PC-9 (cell line): ENCODE data around the gene LRRK1. TPM values are rescaled to one million over a fixed set of nuclear protein-coding genes. Genes with fewer than 3 reads are reported as not detected.

Experiments used
- BruUV-seq: library from RNA; stranded (reverse); fragments of 400-500 nt; replicated peaks from 2 replicates; lab custom pipeline; 2021; lab: Mats Ljungman, UMichigan
- CTCF ChIA-PET: fragments of 300-600 bp; sonication (Branson Sonifier 250); formaldehyde crosslinking; loops from one replicate; lab custom pipeline; 2022; ENCODE audit warnings: antibody characterized with exemption; lab: Charles Lee
- POLR2A ChIA-PET: fragments of 300-600 bp; sonication (Branson Sonifier 250); formaldehyde crosslinking; loops from one replicate; lab custom pipeline; 2022; ENCODE audit warnings: antibody characterized with exemption; ENCODE audit not compliant: unreplicated experiment; lab: Charles Lee
- DNase-seq, 2 experiments: peaks; one replicate each; pipeline versions ENCODE4 v3.0.0 to v3.0.0-alpha.2; 2015 to 2022; ENCODE audit warnings: mixed read lengths in 1 of 2
- H2AFZ ChIP-seq: fragments of 200-600 bp; sonication (generic); 2 replicates; pipeline ENCODE4 v1.8.1; 2017; ENCODE audit warnings: antibody characterized with exemption
- H3F3A ChIP-seq: fragments of 200-600 bp; sonication (generic); 2 replicates; pipeline ENCODE4 v1.8.1; 2017; ENCODE audit warnings: antibody characterized with exemption, mild to moderate bottlenecking, low read depth; ENCODE audit not compliant: insufficient read depth
- H3K27ac ChIP-seq: fragments of 200-600 bp; sonication (generic); 2 replicates; pipeline ENCODE4 v1.6.1; 2016; ENCODE audit warnings: mixed run types
- H3K27me3 ChIP-seq: fragments of 200-600 bp; sonication (generic); 2 replicates; pipeline ENCODE4 v1.6.1; 2016; ENCODE audit warnings: low read depth, mixed run types; ENCODE audit not compliant: insufficient read depth
- H3K36me3 ChIP-seq: fragments of 200-600 bp; sonication (generic); 2 replicates; pipeline ENCODE4 v1.6.1; 2016; ENCODE audit warnings: low read depth, mixed run types
- H3K4me1 ChIP-seq: fragments of 200-600 bp; sonication (generic); replicated peaks from 2 replicates; pipeline ENCODE4 v1.6.1; 2016; ENCODE audit warnings: mixed run types; ENCODE audit not compliant: insufficient read depth
- H3K4me2 ChIP-seq: fragments of 200-600 bp; sonication (generic); 2 replicates; pipeline ENCODE4 v1.6.1; 2017; ENCODE audit warnings: mixed run types
- H3K4me3 ChIP-seq: fragments of 200-600 bp; sonication (generic); 2 replicates; pipeline ENCODE4 v1.6.1; 2016; ENCODE audit warnings: mixed run types
- H3K79me2 ChIP-seq: fragments of 200-600 bp; sonication (generic); 2 replicates; pipeline ENCODE4 v1.6.1; 2017; ENCODE audit warnings: low read depth, mixed run types
- H3K9me2 ChIP-seq: fragments of 200-600 bp; sonication (generic); 2 replicates; pipeline ENCODE4 v1.8.1; 2017; ENCODE audit warnings: mild to moderate bottlenecking; ENCODE audit not compliant: insufficient read depth
- H3K9me3 ChIP-seq: fragments of 200-600 bp; sonication (generic); 2 replicates; pipeline ENCODE4 v1.8.1; 2016; ENCODE audit warnings: low read depth; ENCODE audit not compliant: insufficient read depth
- H4K20me1 ChIP-seq: fragments of 200-600 bp; sonication (generic); 2 replicates; pipeline ENCODE4 v1.8.1; 2017; ENCODE audit not compliant: insufficient read depth
- EZH2 ChIP-seq: fragments of 200-600 bp; sonication (generic); IDR thresholded peaks from 2 replicates; pipeline ENCODE4 v1.8.0; 2017; ENCODE audit warnings: antibody characterized with exemption, low read depth
- intact Hi-C: fragments of 100-400 bp; cut with micrococcal nuclease; formaldehyde crosslinking; loops from one replicate; pipeline ENCODE4 v1.10.0; 2022; ENCODE audit not compliant: unreplicated experiment
- total RNA-seq: library from RNA; stranded (reverse); gene quantifications from 2 replicates; pipeline ENCODE4 v1.2.3, GENCODE V29; 2021
- TF ChIP-seq, protein P1 (sequence below): fragments of 200-600 bp; sonication (generic); conservative IDR thresholded peaks from 2 replicates; pipeline ENCODE4 v1.6.1; 2017; ENCODE audit warnings: mixed run types, antibody characterized with exemption, mild to moderate bottlenecking, moderate library complexity

The LRRK1 gene
- total RNA-seq, 1 experiment from 2014 or later = 15.7 TPM

DNA sequence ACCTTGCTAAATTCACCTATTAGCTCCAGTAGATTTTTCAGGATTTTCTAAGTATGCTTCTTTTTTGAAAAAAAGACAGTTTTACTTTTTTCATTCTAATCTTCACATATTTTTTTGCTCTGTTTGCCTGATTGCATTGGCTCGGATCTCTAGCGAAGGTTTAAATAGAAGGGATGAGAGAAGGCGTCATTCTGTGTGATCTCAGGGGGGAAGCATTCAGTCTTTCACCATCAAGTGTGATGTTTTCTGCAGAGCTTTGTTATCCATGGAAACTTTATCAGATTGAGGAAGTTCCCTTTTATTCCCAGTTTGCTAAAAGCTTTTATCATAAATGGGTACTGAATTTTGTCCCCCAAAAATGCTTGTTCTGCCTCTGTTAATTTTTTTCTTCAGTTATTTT is 120.3 kb downstream of the LRRK1 start:
- DNase-seq = no peak
- H3K9me3 ChIP-seq = no peaks in the 10 kb centered on the region; the same call in none of the 2 replicates
- H2AFZ ChIP-seq = no peak overlapping the region
- H3F3A ChIP-seq = peaks cover 5% of the 10 kb centered on the region; the same call in 1 of the 2 replicates
- H3K27ac ChIP-seq = no peak overlapping the region
- H3K9me2 ChIP-seq = no peaks in the 10 kb centered on the region
- H3K36me3 ChIP-seq = peaks cover 5% of the 10 kb centered on the region; the same call in 1 of the 2 replicates
- H3K4me3 ChIP-seq = no peak overlapping the region
- CTCF ChIA-PET = no interaction called here
- intact Hi-C loops = no loop called here
- TF ChIP-seq, protein P1, sequence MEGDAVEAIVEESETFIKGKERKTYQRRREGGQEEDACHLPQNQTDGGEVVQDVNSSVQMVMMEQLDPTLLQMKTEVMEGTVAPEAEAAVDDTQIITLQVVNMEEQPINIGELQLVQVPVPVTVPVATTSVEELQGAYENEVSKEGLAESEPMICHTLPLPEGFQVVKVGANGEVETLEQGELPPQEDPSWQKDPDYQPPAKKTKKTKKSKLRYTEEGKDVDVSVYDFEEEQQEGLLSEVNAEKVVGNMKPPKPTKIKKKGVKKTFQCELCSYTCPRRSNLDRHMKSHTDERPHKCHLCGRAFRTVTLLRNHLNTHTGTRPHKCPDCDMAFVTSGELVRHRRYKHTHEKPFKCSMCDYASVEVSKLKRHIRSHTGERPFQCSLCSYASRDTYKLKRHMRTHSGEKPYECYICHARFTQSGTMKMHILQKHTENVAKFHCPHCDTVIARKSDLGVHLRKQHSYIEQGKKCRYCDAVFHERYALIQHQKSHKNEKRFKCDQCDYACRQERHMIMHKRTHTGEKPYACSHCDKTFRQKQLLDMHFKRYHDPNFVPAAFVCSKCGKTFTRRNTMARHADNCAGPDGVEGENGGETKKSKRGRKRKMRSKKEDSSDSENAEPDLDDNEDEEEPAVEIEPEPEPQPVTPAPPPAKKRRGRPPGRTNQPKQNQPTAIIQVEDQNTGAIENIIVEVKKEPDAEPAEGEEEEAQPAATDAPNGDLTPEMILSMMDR = no peak
- no peak for TF ChIP-seq EZH2
- H3K79me2 ChIP-seq = no peaks in the 10 kb centered on the region
- no peaks in the 10 kb centered on the region for H3K27me3 ChIP-seq
- H4K20me1 ChIP-seq = no peaks in the 10 kb centered on the region
- no TSS peak for BruUV-seq
- POLR2A ChIA-PET = no interaction called here
- no peak overlapping the region for H3K4me2 ChIP-seq
- no peaks in the 10 kb centered on the region for H3K4me1 ChIP-seq

DNA sequence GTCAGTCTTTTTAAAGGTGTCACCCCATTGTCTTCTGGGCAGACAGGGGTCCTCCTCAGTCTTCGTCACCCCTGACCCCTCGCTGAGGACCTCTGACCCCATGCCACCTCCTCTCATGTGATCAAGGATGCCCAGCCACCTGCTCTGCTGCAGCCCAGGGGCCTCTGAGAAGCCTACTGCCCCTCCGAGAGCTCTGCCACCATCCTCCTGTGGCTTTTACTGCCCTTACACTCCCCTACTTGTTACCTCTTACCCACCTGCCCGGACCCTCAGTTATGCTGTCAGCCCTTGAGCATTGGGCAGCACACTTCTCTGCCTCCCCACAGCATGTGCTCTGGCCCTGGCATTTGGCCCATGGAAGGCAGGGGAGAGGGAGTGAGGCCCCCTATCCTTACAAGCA is 123.2 kb downstream of the LRRK1 start:
- ChIA-PET CTCF (no interaction called here), POLR2A (no interaction called here)
- H3K4me2 ChIP-seq = no peak overlapping the region
- no peaks in the 10 kb centered on the region for H3K36me3 ChIP-seq
- no peak overlapping the region for H2AFZ ChIP-seq
- intact Hi-C loops = no loop called here
- DNase-seq = no peak
- no peak overlapping the region for H3K4me3 ChIP-seq
- peaks cover 5% of the 10 kb centered on the region; the same call in 1 of the 2 replicates for H3F3A ChIP-seq
- H3K27ac ChIP-seq = no peak overlapping the region
- no peaks in the 10 kb centered on the region for H4K20me1 ChIP-seq
- TF ChIP-seq, protein P1 = no peak
- TF ChIP-seq EZH2 = no peak
- H3K9me2 ChIP-seq = no peaks in the 10 kb centered on the region
- no peaks in the 10 kb centered on the region for H3K27me3 ChIP-seq
- H3K79me2 ChIP-seq = no peaks in the 10 kb centered on the region
- BruUV-seq = no TSS peak
- no peaks in the 10 kb centered on the region for H3K9me3 ChIP-seq
- no peaks in the 10 kb centered on the region for H3K4me1 ChIP-seq

DNA sequence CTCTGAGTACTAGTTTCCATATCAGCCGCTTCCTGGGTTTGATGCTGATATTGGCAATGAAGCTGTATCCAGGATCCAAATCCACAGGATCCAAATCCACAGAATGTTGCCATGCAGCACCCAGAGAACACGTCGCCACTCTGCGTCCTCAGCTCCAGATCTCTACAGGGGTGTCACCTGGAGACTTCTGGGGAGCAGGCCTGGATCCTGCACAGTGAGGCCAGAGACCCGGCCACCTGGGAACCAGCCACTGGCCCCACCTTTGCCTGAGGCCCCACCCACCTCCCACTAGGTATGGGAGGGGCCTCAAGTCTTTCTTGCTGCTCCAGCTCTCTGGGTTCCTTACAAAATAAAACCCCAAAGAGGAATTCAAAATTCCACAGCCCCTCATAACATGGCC is 123.9 kb downstream of the LRRK1 start:
- Histone ChIP-seq H3K27ac (no peak overlapping the region), H3F3A (peaks cover 5% of the 10 kb centered on the region; the same call in 1 of the 2 replicates), H3K4me2 (no peak overlapping the region), H3K4me3 (no peak overlapping the region), H2AFZ (no peak overlapping the region), H3K36me3 (no peaks in the 10 kb centered on the region), H4K20me1 (no peaks in the 10 kb centered on the region), H3K79me2 (no peaks in the 10 kb centered on the region), H3K27me3 (no peaks in the 10 kb centered on the region), H3K4me1 (no peaks in the 10 kb centered on the region), H3K9me3 (no peaks in the 10 kb centered on the region), H3K9me2 (no peaks in the 10 kb centered on the region)
- no peak for DNase-seq
- intact Hi-C loops = no loop called here
- BruUV-seq = no TSS peak
- POLR2A ChIA-PET = no interaction called here
- no peak for TF ChIP-seq EZH2
- TF ChIP-seq, protein P1 = no peak
- CTCF ChIA-PET = interaction anchor here (0.6 kb wide), 1 partner anchor 613 kb away, joined by 3 read pairs; no protein-coding TSS in a partner anchor
